GM21786 (cell line): ENCODE measurements around the gene NUB1.

Experiments
- ATAC-seq: cut with Tn5 transposase; IDR thresholded peaks from one replicate; pipeline ENCODE4 v1.9.1; 2021; ENCODE audit not compliant: unreplicated experiment

Gene NUB1

GRCh38 chr7:151376218-151376902, 34.7 kb downstream of the NUB1 start:
- no peak for ATAC-seq

- ATAC-seq: no peak
Measured at GRCh38 chr7:151377406-151377805, 35.8 kb downstream of the NUB1 start.

GRCh38 chr7:151378011-151378410, 36.4 kb downstream of the NUB1 start:
- no peak for ATAC-seq

GRCh38 chr7:151378496-151379192, 37.0 kb downstream of the NUB1 start:
- ATAC-seq: no peak

- ATAC-seq: no peak
Measured at GRCh38 chr7:151379193-151379520, 37.5 kb downstream of the NUB1 start.

- ATAC-seq: no peak
Measured at GRCh38 chr7:151379534-151380198, 38.1 kb downstream of the NUB1 start.

- ATAC-seq: no peak
Measured at GRCh38 chr7:151380199-151381097, 38.8 kb downstream of the NUB1 start.

- no peak for ATAC-seq
Measured at GRCh38 chr7:151381098-151381347, 39.4 kb downstream of the NUB1 start.

GRCh38 chr7:151381348-151382078, 39.9 kb downstream of the NUB1 start:
- ATAC-seq: no peak

GRCh38 chr7:151382079-151382885, 40.7 kb downstream of the NUB1 start:
- no peak for ATAC-seq

- ATAC-seq: no peak
Measured at GRCh38 chr7:151383638-151384351, 42.2 kb downstream of the NUB1 start.

- no peak for ATAC-seq
Measured at GRCh38 chr7:151384352-151384697, 42.7 kb downstream of the NUB1 start.

- no peak for ATAC-seq
Measured at GRCh38 chr7:151384776-151385625, 43.4 kb downstream of the NUB1 start.

- no peak for ATAC-seq
Measured at GRCh38 chr7:151385626-151386300, 44.2 kb downstream of the NUB1 start.

- ATAC-seq: no peak
Measured at GRCh38 chr7:151386301-151387160, 44.9 kb downstream of the NUB1 start.

GRCh38 chr7:151387161-151388006, 45.8 kb downstream of the NUB1 start:
- ATAC-seq: no peak
